ENCODE results near the gene SIPA1. TPM values are rescaled to one million over a fixed set of nuclear protein-coding genes. Genes with fewer than 3 reads are reported as not detected.

The SIPA1 gene, protein sequence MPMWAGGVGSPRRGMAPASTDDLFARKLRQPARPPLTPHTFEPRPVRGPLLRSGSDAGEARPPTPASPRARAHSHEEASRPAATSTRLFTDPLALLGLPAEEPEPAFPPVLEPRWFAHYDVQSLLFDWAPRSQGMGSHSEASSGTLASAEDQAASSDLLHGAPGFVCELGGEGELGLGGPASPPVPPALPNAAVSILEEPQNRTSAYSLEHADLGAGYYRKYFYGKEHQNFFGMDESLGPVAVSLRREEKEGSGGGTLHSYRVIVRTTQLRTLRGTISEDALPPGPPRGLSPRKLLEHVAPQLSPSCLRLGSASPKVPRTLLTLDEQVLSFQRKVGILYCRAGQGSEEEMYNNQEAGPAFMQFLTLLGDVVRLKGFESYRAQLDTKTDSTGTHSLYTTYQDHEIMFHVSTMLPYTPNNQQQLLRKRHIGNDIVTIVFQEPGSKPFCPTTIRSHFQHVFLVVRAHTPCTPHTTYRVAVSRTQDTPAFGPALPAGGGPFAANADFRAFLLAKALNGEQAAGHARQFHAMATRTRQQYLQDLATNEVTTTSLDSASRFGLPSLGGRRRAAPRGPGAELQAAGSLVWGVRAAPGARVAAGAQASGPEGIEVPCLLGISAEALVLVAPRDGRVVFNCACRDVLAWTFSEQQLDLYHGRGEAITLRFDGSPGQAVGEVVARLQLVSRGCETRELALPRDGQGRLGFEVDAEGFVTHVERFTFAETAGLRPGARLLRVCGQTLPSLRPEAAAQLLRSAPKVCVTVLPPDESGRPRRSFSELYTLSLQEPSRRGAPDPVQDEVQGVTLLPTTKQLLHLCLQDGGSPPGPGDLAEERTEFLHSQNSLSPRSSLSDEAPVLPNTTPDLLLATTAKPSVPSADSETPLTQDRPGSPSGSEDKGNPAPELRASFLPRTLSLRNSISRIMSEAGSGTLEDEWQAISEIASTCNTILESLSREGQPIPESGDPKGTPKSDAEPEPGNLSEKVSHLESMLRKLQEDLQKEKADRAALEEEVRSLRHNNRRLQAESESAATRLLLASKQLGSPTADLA
- 10 to 100 TPM; 10.6 to 34.2 TPM for total RNA-seq
- polyA plus RNA-seq (ENCODE audit: insufficient read length in 2 of 2): 10 to 100 TPM; 35.4 to 43.6 TPM
- long read RNA-seq, donor 1, partial matches to known transcripts: 0 of 1 reads
- long read RNA-seq, donor 1, other reads (novel, unspliced or antisense): 0 of 1 reads
- long read RNA-seq, donor 2, partial matches to known transcripts: 0 of 2 reads
- long read RNA-seq, donor 2, other reads (novel, unspliced or antisense): 0 of 2 reads
- long read RNA-seq, donor 3, partial matches to known transcripts: 0 of 2 reads
- long read RNA-seq, donor 3, other reads (novel, unspliced or antisense): 0 of 2 reads
- long read RNA-seq, donor 4, transcript SIPA1-209 (16 exons, 3,521 nt): major isoform, 6 of 597 reads
- long read RNA-seq, donor 4, partial matches to known transcripts: 175 of 597 reads
- long read RNA-seq, donor 4, other reads (novel, unspliced or antisense): 413 of 597 reads

DNA sequence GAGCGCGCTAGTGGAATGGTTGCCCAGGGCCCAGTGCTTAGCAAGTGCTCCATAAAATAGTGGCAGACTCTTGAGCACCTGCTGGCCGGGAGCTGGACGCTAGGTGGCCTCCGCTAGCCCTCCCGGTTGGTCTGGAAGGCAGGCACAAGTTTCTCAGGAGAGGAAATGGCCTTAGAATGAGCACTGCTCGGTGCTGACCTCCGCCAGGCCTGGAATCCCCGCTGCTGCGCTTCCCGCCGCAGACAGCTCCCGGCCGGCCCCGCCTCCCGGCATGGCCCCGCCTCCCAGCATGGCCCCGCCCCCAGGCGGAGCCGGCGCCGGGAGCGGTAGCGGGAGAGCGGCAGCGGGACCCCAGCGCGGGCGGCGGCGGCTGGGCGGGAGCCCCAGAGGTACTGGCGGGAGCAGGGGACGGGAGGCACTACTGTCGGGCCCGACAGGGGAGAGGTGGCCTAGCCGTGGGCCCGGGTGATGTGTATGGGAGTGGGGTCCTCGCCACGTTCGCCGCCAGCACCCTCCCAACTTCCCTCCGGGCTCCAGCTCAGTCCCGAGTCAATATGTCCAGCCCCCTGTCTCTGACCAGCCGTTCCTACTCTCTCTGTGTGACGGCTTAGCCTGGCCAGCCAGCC is at the start of gene SIPA1:
Gene SIPA1 (plus strand): TSS at position 308 of the 626 bp plus-strand sequence. CDS start 2,821 bp downstream, outside the sequence.
- peaks cover 76% of the 10 kb centered on the region for H3K36me3 ChIP-seq (ENCODE audit: control insufficient read depth, insufficient read depth, low read length)
- H3K4me3 ChIP-seq (ENCODE audit: low read depth, low read length): peak within 1 kb of the TSS; percentile 78
- WGBS (ENCODE audit: insufficient coverage): 3% methylated on average over 37 of the region's 46 CpGs
- peaks cover 60% of the 10 kb centered on the region for H3K4me1 ChIP-seq (ENCODE audit: control insufficient read depth, insufficient read depth, low read length)
- peak in 4 of 6 donors; percentile 47 to 91 (median 72) for DNase-seq (ENCODE audit: low read depth in 4 of 6, low spot score in 6 of 6)
- no peaks in the 10 kb centered on the region for H3K27me3 ChIP-seq (ENCODE audit: control insufficient read depth, insufficient read depth, low read length)
- no peaks in the 10 kb centered on the region for H3K9me3 ChIP-seq (ENCODE audit: control insufficient read depth, insufficient read depth, low read length)
- H3K27ac ChIP-seq (ENCODE audit: low read depth, low read length): peak within 1 kb of the TSS; percentile 95

DNA sequence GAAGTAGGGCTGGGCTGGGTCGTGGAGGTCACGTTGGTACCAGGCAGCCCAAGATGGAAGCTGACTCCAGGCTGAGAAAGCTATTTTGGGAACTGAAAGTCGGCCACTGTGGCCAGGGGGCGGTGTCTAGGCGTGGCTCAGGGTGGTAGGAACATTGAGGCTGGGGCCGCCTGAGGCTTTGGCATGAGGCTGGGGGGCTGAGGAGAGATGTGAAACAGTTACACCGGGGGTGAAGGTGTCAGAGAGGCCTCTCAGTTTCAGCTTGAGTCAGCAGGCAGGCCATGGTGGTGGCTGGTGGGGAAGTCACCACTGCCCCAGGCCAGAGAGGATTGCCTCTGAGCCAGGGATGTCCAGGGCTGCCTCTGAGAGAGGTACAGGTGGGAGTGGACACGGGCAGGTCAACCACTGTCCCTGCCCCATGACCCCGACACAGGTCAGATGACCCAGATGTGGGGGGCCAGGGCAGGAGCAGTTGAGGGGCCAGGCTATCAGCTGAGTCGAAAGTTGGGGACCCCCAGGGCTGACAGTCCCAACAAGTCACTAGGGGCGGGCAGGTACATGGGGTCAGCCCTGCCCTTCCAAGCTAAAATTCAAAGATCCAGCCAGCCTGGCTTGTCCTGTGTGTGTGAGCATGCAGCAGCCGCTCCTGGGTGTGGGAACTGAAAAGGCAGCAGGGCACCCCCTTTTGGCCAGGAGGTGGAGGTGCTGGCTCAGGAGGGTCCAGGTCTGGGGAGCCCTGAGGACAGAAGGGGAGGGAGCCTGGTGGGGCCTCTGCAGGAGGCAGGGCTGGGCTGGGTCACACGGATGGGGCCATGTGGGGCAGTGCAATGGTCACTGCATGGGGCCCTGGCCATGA is 49.5 kb upstream of the SIPA1 start:
- peaks cover 20% of the 10 kb centered on the region for H3K27me3 ChIP-seq (ENCODE audit: control insufficient read depth, insufficient read depth, low read length)
- H3K4me1 ChIP-seq (ENCODE audit: control insufficient read depth, insufficient read depth, low read length): peaks cover 72% of the 10 kb centered on the region
- WGBS (ENCODE audit: insufficient coverage): 72% methylated on average over 13 of the region's 13 CpGs
- peaks cover 42% of the 10 kb centered on the region for H3K36me3 ChIP-seq (ENCODE audit: control insufficient read depth, insufficient read depth, low read length)
- H3K4me3 ChIP-seq (ENCODE audit: low read depth, low read length): no peak overlapping the region
- no peak for DNase-seq (ENCODE audit: low read depth in 4 of 6, low spot score in 6 of 6)
- no peak overlapping the region for H3K27ac ChIP-seq (ENCODE audit: low read depth, low read length)
- H3K9me3 ChIP-seq (ENCODE audit: control insufficient read depth, insufficient read depth, low read length): no peaks in the 10 kb centered on the region

DNA sequence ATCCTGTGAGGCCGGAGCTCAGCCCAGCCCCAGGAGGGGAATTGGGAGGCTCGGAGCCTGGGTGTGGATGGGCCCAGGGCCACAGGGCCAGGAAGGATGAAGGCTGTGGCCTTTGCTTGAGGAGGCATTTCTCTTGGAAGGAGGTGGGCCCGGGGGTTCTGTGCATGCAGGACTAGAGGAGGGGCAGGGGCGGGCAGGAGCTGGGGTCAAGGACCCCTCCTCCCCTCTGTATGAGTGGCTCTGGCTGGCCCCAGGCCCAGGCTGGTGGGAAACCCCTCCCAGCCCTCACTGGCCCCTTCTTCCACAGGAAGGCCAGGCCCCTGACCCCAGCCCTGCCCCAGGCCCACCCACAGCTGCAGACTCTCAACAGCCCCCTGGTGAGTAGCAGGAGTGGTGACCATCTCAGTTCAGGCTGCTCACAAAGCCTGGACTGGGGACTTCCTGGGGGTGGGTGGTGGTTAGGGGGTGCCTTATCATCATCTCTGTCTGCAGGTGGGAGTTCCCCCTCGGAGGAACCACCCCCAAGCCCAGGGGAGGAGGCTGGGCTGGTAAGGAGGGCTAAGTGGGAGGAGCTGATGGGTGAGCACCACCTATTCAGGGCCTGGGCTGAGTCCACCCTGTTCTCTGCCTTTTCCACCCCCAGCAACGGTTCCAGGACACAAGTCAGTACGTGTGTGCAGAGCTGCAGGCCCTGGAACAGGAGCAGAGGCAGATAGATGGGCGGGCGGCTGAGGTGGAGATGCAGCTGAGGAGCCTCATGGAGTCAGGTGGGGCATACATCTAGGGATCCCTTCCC is 48.3 kb upstream of the SIPA1 start:
- peaks cover 69% of the 10 kb centered on the region for H3K4me1 ChIP-seq (ENCODE audit: control insufficient read depth, insufficient read depth, low read length)
- WGBS (ENCODE audit: insufficient coverage): 46% methylated on average over 6 of the region's 9 CpGs
- H3K27ac ChIP-seq (ENCODE audit: low read depth, low read length): peak overlapping the region; percentile 15
- H3K27me3 ChIP-seq (ENCODE audit: control insufficient read depth, insufficient read depth, low read length): peaks cover 9% of the 10 kb centered on the region
- H3K36me3 ChIP-seq (ENCODE audit: control insufficient read depth, insufficient read depth, low read length): peaks cover 46% of the 10 kb centered on the region
- H3K4me3 ChIP-seq (ENCODE audit: low read depth, low read length): no peak overlapping the region
- H3K9me3 ChIP-seq (ENCODE audit: control insufficient read depth, insufficient read depth, low read length): no peaks in the 10 kb centered on the region
- no peak for DNase-seq (ENCODE audit: low read depth in 4 of 6, low spot score in 6 of 6)

DNA sequence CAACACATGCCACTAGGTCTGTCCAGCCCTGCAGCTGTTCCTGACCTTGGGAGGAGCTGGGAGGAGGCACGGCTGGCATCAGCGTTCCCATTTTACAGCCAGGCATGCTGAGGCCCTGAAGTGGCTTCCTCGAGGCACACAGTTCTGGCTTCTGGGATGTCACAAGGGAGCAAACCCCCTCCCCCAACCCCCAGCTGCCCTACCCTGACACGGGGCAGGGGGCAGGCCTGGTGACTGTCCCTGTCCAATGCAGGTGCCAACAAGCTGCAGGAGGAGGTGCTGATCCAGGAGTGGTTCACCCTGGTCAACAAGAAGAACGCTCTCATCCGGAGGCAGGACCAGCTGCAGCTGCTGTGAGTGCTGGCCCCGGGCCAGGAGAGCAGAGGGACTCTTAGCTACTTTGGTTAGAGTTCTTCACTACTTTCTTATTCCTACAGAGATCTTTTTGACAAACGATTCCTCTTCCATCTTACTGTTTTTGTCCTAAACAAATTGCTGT is 47.6 kb upstream of the SIPA1 start:
- DNase-seq (ENCODE audit: low read depth in 4 of 6, low spot score in 6 of 6): peak in 1 of 6 donors; percentile 11
- H3K36me3 ChIP-seq (ENCODE audit: control insufficient read depth, insufficient read depth, low read length): peaks cover 49% of the 10 kb centered on the region
- H3K9me3 ChIP-seq (ENCODE audit: control insufficient read depth, insufficient read depth, low read length): no peaks in the 10 kb centered on the region
- no peak overlapping the region for H3K4me3 ChIP-seq (ENCODE audit: low read depth, low read length)
- H3K27me3 ChIP-seq (ENCODE audit: control insufficient read depth, insufficient read depth, low read length): peaks cover 7% of the 10 kb centered on the region
- no peak overlapping the region for H3K27ac ChIP-seq (ENCODE audit: low read depth, low read length)
- H3K4me1 ChIP-seq (ENCODE audit: control insufficient read depth, insufficient read depth, low read length): peaks cover 66% of the 10 kb centered on the region
- WGBS (ENCODE audit: insufficient coverage): 54% methylated on average over 7 of the region's 8 CpGs

DNA sequence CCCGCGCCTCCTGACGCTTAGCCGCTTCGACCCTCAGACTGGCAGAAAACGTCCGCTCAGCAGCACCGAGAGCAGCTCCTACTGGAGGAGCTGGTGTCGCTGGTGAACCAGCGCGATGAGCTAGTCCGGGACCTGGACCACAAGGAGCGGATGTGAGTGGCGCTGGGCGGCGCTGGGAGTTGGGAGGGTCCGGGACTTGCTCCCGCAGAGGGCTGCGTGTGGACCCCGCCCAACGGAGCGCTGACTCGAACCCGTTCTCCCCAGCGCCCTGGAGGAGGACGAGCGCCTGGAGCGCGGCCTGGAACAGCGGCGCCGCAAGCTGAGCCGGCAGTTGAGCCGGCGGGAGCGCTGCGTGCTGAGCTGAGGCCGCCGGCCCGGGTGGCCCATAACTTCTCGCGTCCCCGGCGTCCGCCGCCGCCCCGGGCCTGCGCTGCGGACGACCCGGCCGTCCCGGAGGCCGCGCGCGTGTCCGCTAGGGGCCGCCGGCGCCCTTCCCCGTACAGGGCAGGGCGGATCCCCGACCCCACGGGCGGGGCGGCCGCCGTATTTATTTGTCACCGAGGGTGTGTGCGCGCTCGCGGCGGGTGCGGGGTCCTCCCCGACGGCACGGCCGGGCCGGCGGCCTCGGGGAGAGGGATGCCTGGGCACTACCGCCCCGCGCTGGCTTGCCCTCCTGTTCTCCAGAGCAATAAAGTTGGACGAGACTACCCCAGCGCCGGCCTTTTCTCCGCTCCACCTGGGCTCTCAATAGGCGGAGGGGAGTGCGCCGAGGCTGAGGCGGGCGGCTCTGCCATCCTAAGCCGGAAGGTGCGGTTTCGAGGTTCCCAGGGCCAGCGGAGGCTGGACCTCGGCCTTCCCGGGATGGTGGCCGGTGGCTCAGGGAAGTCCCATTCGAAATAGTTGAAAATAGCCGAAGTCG is 45.7 kb upstream of the SIPA1 start:
- Histone ChIP-seq H3K27me3 (ENCODE audit: control insufficient read depth, insufficient read depth, low read length) (peaks cover 5% of the 10 kb centered on the region), H3K4me1 (ENCODE audit: control insufficient read depth, insufficient read depth, low read length) (peaks cover 53% of the 10 kb centered on the region), H3K9me3 (ENCODE audit: control insufficient read depth, insufficient read depth, low read length) (no peaks in the 10 kb centered on the region), H3K27ac (ENCODE audit: low read depth, low read length) (peak overlapping the region; percentile 47), H3K4me3 (ENCODE audit: low read depth, low read length) (no peak overlapping the region), H3K36me3 (ENCODE audit: control insufficient read depth, insufficient read depth, low read length) (peaks cover 60% of the 10 kb centered on the region)
- WGBS (ENCODE audit: insufficient coverage): 18% methylated on average over 106 of the region's 106 CpGs
- DNase-seq (ENCODE audit: low read depth in 4 of 6, low spot score in 6 of 6): peak in 1 of 6 donors; percentile 12

DNA sequence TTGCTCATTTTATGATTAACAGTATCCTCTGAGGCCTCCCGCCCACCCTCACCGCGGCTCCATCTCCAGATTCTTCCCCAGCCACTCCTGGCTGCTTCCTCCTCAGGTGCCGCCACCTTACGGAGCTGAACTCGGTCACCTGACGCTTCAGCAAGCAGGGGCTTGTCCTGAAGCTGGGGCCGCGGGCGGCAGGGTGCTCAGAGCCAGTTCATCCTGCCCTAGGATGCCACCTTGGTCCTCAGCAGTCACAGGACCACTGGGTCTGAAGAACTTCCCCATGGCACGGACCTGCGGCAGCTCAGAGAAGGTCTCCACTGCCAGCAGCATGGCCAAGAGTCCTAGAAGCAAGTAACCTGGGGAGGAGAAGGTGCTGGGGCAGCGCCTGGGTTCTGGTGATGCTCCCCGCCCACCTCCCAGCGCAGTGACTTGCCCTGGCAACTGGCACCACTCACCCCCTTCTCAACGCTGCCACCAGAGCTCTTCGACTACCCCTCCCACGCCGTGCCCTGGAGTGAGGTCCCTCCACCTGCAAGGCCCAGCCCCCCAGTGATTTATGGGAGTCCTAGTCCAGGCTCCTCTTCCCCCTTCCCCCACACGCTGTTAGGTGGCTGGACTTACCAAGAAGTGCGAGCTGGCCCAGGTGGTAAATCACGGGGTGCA is 44.9 kb upstream of the SIPA1 start:
- DNase-seq (ENCODE audit: low read depth in 4 of 6, low spot score in 6 of 6): no peak
- Histone ChIP-seq H3K4me1 (ENCODE audit: control insufficient read depth, insufficient read depth, low read length) (peaks cover 46% of the 10 kb centered on the region), H3K4me3 (ENCODE audit: low read depth, low read length) (no peak overlapping the region), H3K36me3 (ENCODE audit: control insufficient read depth, insufficient read depth, low read length) (peaks cover 67% of the 10 kb centered on the region), H3K27ac (ENCODE audit: low read depth, low read length) (no peak overlapping the region), H3K9me3 (ENCODE audit: control insufficient read depth, insufficient read depth, low read length) (no peaks in the 10 kb centered on the region), H3K27me3 (ENCODE audit: control insufficient read depth, insufficient read depth, low read length) (peaks cover 5% of the 10 kb centered on the region)
- WGBS (ENCODE audit: insufficient coverage): 66% methylated on average over 20 of the region's 22 CpGs

All from spinal cord (tissue), 10 donors.